Transverse colon (tissue), 4 donors: ENCODE data around the gene BROX. TPM values are rescaled to one million over a fixed set of nuclear protein-coding genes. Genes with fewer than 3 reads are reported as not detected.

Source experiments
- DNase-seq: peaks from one replicate; pipeline ENCODE4 v3.0.0-alpha.2; 2019
- H3K27ac ChIP-seq, 4 donors: fragments of 200-600 bp; sonication (generic); 2 replicates each; pipeline ENCODE4 v1.5.1; 2016 to 2018; ENCODE audit warnings: inconsistent platforms in 4 of 4
- H3K27me3 ChIP-seq: fragments of 200-600 bp; sonication (generic); 2 replicates; pipeline ENCODE4 v1.5.1; 2017; ENCODE audit warnings: inconsistent platforms
- H3K36me3 ChIP-seq, 4 donors: fragments of 200-600 bp; sonication (generic); 2 replicates each; pipeline ENCODE4 v1.5.1; 2017 to 2019; ENCODE audit warnings: inconsistent platforms in 4 of 4
- H3K4me1 ChIP-seq, 4 donors: fragments of 200-600 bp; sonication (generic); 2 replicates each; pipeline ENCODE4 v1.5.1; 2017 to 2020; ENCODE audit warnings: inconsistent platforms in 4 of 4
- H3K4me3 ChIP-seq, 4 donors: fragments of 200-600 bp; sonication (generic); 1 replicate in 1 of 4; 2 replicates in 3 of 4; pipeline versions ENCODE4 v1.5.1 to v1.6.1; 2017 to 2019; ENCODE audit warnings: inconsistent platforms in 4 of 4
- H3K9me3 ChIP-seq, 2 donors: fragments of 200-600 bp; sonication (generic); 2 replicates each; pipeline ENCODE4 v1.5.1; 2017 to 2019; ENCODE audit warnings: inconsistent platforms in 2 of 2
- EP300 ChIP-seq: sonication (generic); formaldehyde crosslinking; IDR thresholded peaks from one replicate; pipeline ENCODE4 v1.6.1; 2017; ENCODE audit warnings: antibody characterized with exemption, low read depth
- POLR2A ChIP-seq: fragments of 450-650 bp; IDR thresholded peaks from one replicate; pipeline ENCODE4 v1.6.1; 2016; ENCODE audit warnings: antibody characterized with exemption, mild to moderate bottlenecking, moderate library complexity
- POLR2AphosphoS5 ChIP-seq, 3 donors: sonication (generic); formaldehyde crosslinking; IDR thresholded peaks; one replicate each; pipeline ENCODE4 v1.6.1; 2016; ENCODE audit warnings: antibody characterized with exemption in 3 of 3
- WGBS, 2 donors: methylation state at CpG; one replicate each; pipeline ENCODE4 v1.1.5; 2018; ENCODE audit warnings: low coverage in 1 of 2; 5-methylcytosine and 5-hydroxymethylcytosine counted together
- in situ Hi-C, 4 donors: fragments of 200-750 bp; cut with MboI; loops; one replicate each; pipeline versions ENCODE4 v1.15.0 to v1.15.1; 2017; ENCODE audit warnings: low sequenced_read_pairs in 3 of 4, low pct_ligation_motif_present in 1 of 4, low pct_unique_long_range_greater_than_20kb in 1 of 4
- intact Hi-C: fragments of 100-400 bp; cut with DNase I; formaldehyde crosslinking; loops from one replicate; pipeline ENCODE4 v1.15.1; 2023; ENCODE audit warnings: low total_unique reads
- total RNA-seq, 4 donors: library from RNA; depleted of rRNA; stranded (reverse); fragments of >200 nt; gene quantifications; one replicate each; pipeline ENCODE4 v1.1.0, GENCODE V29; 2016
- TF ChIP-seq, protein P1 (sequence below), 5 experiments: fragments of 200-600 bp in 3 of 5; fragments of 450-650 bp in 2 of 5; sonication (generic) in 3 of 5; IDR thresholded peaks; 1 replicate in 2 of 5; 2 replicates in 3 of 5; pipeline ENCODE4 v1.5.1; 2016 to 2017; ENCODE audit warnings: antibody characterized with exemption in 5 of 5, inconsistent platforms in 3 of 5, mild to moderate bottlenecking in 2 of 5, moderate library complexity in 1 of 5

Gene BROX
- total RNA-seq, 4 donors from 2014 or later: 20.9 to 53.7 (median 43.3) TPM

DNA sequence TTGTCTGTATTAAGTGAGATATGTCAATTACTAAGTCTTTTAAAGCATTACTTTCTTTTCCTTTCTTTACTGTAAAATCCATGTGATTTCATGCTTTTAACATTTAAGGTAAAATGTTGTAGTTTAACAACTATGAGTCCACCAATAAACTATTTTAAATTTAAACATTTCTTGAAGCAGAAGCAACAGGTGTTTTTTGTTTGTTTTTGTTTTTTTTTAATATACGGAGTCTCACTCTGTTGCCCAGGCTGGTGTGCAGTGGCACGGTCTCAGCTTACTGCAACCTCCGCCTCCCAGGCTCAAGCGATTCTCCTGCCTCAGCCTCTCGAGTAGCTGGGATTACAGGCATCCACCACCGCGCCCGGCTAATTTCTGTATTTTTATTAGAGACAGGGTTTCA lies 15.6 kb upstream of the BROX start:
- no peaks in the 10 kb centered on the region for H3K9me3 ChIP-seq
- intact Hi-C loops: no loop called here
- in situ Hi-C loops: no loop called here
- H3K36me3 ChIP-seq: peaks cover 0 to 12% (median 0%) of the 10 kb centered on the region in 4 donors
- no peaks in the 10 kb centered on the region for H3K27me3 ChIP-seq
- no peak for DNase-seq
- no peak overlapping the region for H3K27ac ChIP-seq
- whole genome bisulfite sequencing, 2 donors: 88 to 95% methylated on average over 8 of the region's 8 CpGs
- H3K4me3 ChIP-seq: no peak overlapping the region
- TF ChIP-seq POLR2A: no peak
- TF ChIP-seq, protein P1, sequence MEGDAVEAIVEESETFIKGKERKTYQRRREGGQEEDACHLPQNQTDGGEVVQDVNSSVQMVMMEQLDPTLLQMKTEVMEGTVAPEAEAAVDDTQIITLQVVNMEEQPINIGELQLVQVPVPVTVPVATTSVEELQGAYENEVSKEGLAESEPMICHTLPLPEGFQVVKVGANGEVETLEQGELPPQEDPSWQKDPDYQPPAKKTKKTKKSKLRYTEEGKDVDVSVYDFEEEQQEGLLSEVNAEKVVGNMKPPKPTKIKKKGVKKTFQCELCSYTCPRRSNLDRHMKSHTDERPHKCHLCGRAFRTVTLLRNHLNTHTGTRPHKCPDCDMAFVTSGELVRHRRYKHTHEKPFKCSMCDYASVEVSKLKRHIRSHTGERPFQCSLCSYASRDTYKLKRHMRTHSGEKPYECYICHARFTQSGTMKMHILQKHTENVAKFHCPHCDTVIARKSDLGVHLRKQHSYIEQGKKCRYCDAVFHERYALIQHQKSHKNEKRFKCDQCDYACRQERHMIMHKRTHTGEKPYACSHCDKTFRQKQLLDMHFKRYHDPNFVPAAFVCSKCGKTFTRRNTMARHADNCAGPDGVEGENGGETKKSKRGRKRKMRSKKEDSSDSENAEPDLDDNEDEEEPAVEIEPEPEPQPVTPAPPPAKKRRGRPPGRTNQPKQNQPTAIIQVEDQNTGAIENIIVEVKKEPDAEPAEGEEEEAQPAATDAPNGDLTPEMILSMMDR (IDR thresholded peaks at IDR 0.05): no peak
- TF ChIP-seq POLR2AphosphoS5 (IDR thresholded peaks at IDR 0.05): no peak
- no peak for TF ChIP-seq EP300
- H3K4me1 ChIP-seq: no peaks in the 10 kb centered on the region

DNA sequence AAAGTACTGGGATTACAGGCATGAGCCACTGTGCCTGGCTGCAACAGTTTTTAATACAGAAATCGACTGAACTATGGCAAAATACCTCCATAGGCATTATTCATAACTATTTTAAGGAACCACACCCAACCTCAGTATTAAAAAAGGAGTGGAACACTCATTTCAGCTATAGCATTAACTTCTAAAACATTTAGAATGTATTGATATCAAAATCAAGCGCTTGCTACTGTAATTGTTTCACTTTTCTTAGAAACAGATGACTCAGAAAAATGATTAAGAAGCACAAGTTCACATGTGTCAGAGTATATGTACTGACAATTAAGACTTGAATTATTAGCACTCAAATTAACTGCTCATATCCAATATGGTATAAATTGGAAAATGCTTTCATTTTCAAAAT lies 15.2 kb upstream of the BROX start:
- WGBS, 2 donors: 98 to 100% methylated on average over 1 to 2 of the region's 2 CpGs

DNA sequence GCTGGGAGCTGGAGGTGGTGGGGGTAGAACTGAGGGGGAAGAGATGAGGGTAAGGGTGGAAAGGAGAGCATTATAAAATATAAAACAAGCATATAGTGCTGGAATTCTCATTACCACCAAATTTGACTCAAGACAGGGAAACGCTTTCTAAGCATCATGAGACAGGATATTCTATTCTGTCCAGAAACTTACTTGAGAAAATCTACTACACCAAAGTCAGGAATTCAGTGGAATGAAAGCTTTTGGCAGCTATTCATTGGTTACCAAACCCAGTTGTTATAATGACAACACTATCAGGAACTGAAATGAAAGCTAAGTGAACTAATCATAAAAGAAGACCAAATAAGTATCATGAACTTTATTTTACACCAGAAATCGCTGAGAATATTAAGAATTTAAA lies 14.5 kb upstream of the BROX start:
- no peak overlapping the region for H3K4me3 ChIP-seq
- TF ChIP-seq POLR2A: no peak
- TF ChIP-seq POLR2AphosphoS5 (IDR thresholded peaks at IDR 0.05): no peak
- TF ChIP-seq, protein P1 (IDR thresholded peaks at IDR 0.05): no peak
- TF ChIP-seq EP300: no peak
- intact Hi-C loops (no loop called here), in situ Hi-C loops (no loop called here)
- no peak overlapping the region for H3K27ac ChIP-seq
- peaks cover 0 to 23% (median under 1%) of the 10 kb centered on the region in 4 donors for H3K36me3 ChIP-seq
- 77 to 83% methylated on average over 2 of the region's 2 CpGs for WGBS, 2 donors
- H3K4me1 ChIP-seq: no peaks in the 10 kb centered on the region
- H3K27me3 ChIP-seq: no peaks in the 10 kb centered on the region
- H3K9me3 ChIP-seq: no peaks in the 10 kb centered on the region
- DNase-seq: no peak

More for the DNA sequence above, 15.2 kb upstream of the BROX start:
- no peaks in the 10 kb centered on the region for H3K9me3 ChIP-seq
- no peak for DNase-seq
- intact Hi-C loops (no loop called here), in situ Hi-C loops (no loop called here)
- H3K4me3 ChIP-seq: no peak overlapping the region
- H3K36me3 ChIP-seq: peaks cover 0 to 16% (median under 1%) of the 10 kb centered on the region in 4 donors
- no peak for TF ChIP-seq POLR2A
- TF ChIP-seq EP300: no peak
- no peak for TF ChIP-seq POLR2AphosphoS5 (IDR thresholded peaks at IDR 0.05)
- TF ChIP-seq, protein P1 (IDR thresholded peaks at IDR 0.05): no peak
- no peak overlapping the region for H3K27ac ChIP-seq
- H3K4me1 ChIP-seq: no peaks in the 10 kb centered on the region
- no peaks in the 10 kb centered on the region for H3K27me3 ChIP-seq

DNA sequence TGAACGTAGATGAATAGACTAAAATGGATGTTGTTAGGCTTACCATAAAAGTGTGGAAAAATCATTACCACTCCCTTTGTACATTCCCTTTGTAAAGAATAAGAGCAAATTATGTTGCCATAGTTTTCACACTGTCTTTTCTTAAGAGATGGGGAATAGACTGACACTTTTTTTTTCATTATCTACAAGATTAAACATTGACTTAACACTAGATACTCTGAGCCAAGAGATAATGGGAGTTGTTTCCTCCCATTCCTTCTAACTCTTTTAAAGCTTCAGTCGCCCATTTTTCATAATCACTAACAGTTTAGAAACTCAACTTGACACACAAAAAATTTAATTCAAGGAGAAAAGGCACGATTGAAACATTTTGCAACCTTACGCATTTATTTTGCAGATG lies 10.2 kb upstream of the BROX start:
- in situ Hi-C loops (no loop called here), intact Hi-C loops (no loop called here)
- H3K4me1 ChIP-seq: no peaks in the 10 kb centered on the region
- H3K27me3 ChIP-seq: no peaks in the 10 kb centered on the region
- no peak overlapping the region for H3K27ac ChIP-seq
- DNase-seq: no peak
- TF ChIP-seq POLR2A: no peak
- TF ChIP-seq POLR2AphosphoS5 (IDR thresholded peaks at IDR 0.05): no peak
- TF ChIP-seq EP300: no peak
- TF ChIP-seq, protein P1 (IDR thresholded peaks at IDR 0.05): no peak
- H3K36me3 ChIP-seq: peaks cover 0 to 24% (median under 1%) of the 10 kb centered on the region in 4 donors
- H3K9me3 ChIP-seq: no peaks in the 10 kb centered on the region
- no peak overlapping the region for H3K4me3 ChIP-seq
- WGBS, 2 donors: 69 to 74% methylated on average over 4 of the region's 4 CpGs
